Astrocyte (in vitro differentiated cells and primary cell): ENCODE measurements around the gene ZNF266. TPM values are rescaled to one million over a fixed set of nuclear protein-coding genes. Genes with fewer than 3 reads are reported as not detected.

Experiments
- DNase-seq: peaks from one replicate; pipeline ENCODE4 v3.0.0-alpha.2; 2010; ENCODE audit warnings: low read depth
- FAIRE-seq: peaks from 2 replicates; lab custom pipeline; 2011; peaks lifted over from hg19 to GRCh38; lab: Jason Lieb, UNC
- H2AFZ ChIP-seq: 2 replicates; pipeline ENCODE4 v1.6.0; 2012; ENCODE audit warnings: low read depth, low read length, inconsistent platforms
- H3K27ac ChIP-seq: 2 replicates; pipeline ENCODE4 v1.5.1; 2011; ENCODE audit warnings: low read depth, low read length, inconsistent platforms
- H3K27me3 ChIP-seq: 2 replicates; pipeline ENCODE4 v1.6.0; 2011; ENCODE audit warnings: low read length, inconsistent platforms; ENCODE audit not compliant: insufficient read depth
- H3K36me3 ChIP-seq: 2 replicates; pipeline ENCODE4 v1.5.1; 2011; ENCODE audit warnings: low read length, inconsistent platforms; ENCODE audit not compliant: insufficient read depth
- H3K4me1 ChIP-seq: 2 replicates; pipeline ENCODE4 v1.5.1; 2011; ENCODE audit warnings: low read length, inconsistent platforms; ENCODE audit not compliant: insufficient read depth
- H3K4me2 ChIP-seq: 2 replicates; pipeline ENCODE4 v1.6.0; 2012; ENCODE audit warnings: low read length, inconsistent platforms
- H3K4me3 ChIP-seq: 2 replicates; pipeline ENCODE4 v1.5.1; 2011; ENCODE audit warnings: low read depth, mild to moderate bottlenecking, low read length, inconsistent platforms; ENCODE audit not compliant: insufficient read depth
- H3K79me2 ChIP-seq: 2 replicates; pipeline ENCODE4 v1.6.0; 2012; ENCODE audit warnings: mild to moderate bottlenecking, low read length, inconsistent platforms; ENCODE audit not compliant: insufficient read depth
- H3K9ac ChIP-seq: 2 replicates; pipeline ENCODE4 v1.6.0; 2012; ENCODE audit warnings: mild to moderate bottlenecking, low read length, inconsistent platforms
- H3K9me3 ChIP-seq: 2 replicates; pipeline ENCODE4 v1.5.1; 2012; ENCODE audit warnings: low read depth, mild to moderate bottlenecking, low read length, inconsistent platforms; ENCODE audit not compliant: insufficient read depth
- H4K20me1 ChIP-seq: 2 replicates; pipeline ENCODE4 v1.6.0; 2012; ENCODE audit warnings: low read length, inconsistent platforms; ENCODE audit not compliant: insufficient read depth
- H3K27ac Mint-ChIP-seq: one replicate; pipeline ENCODE4 v1.8.0; 2021; ENCODE audit warnings: mild to moderate bottlenecking, mixed read lengths; ENCODE audit not compliant: unreplicated experiment
- H3K27me3 Mint-ChIP-seq: one replicate; pipeline ENCODE4 v1.8.0; 2021; ENCODE audit warnings: low read depth, mixed read lengths; ENCODE audit not compliant: unreplicated experiment
- H3K36me3 Mint-ChIP-seq: one replicate; pipeline ENCODE4 v1.8.0; 2021; ENCODE audit warnings: low read depth, mixed read lengths; ENCODE audit not compliant: unreplicated experiment
- H3K4me1 Mint-ChIP-seq: one replicate; pipeline ENCODE4 v1.8.0; 2021; ENCODE audit warnings: low read depth, mixed read lengths; ENCODE audit not compliant: unreplicated experiment
- H3K4me3 Mint-ChIP-seq: one replicate; pipeline ENCODE4 v1.8.0; 2021; ENCODE audit warnings: mild to moderate bottlenecking, moderate library complexity, mixed read lengths; ENCODE audit not compliant: unreplicated experiment
- H3K9me3 Mint-ChIP-seq: one replicate; pipeline ENCODE4 v1.8.0; 2021; ENCODE audit warnings: mild to moderate bottlenecking, mixed read lengths; ENCODE audit not compliant: unreplicated experiment
- CTCF ChIP-seq: IDR thresholded peaks from 2 replicates; pipeline ENCODE4 v1.5.1; 2011; ENCODE audit warnings: low read depth, mild to moderate bottlenecking, inconsistent platforms, low read length, moderate library complexity; ENCODE audit not compliant: insufficient read depth
- EZH2 ChIP-seq: IDR thresholded peaks from 2 replicates; pipeline ENCODE4 v1.6.1; 2012; ENCODE audit warnings: mild to moderate bottlenecking, low read length, inconsistent platforms; ENCODE audit not compliant: insufficient read depth
- total RNA-seq: library from RNA; stranded (reverse); gene quantifications from 2 replicates; pipeline ENCODE4 v1.2.1, GENCODE V29; 2021

ZNF266 gene
- total RNA-seq, 1 donor from 2014 or later, result 15.5 TPM

GRCh38 chr19:9456018-9456689 is 20.8 kb upstream of the ZNF266 start:
- no peak overlapping the region for H3K27ac ChIP-seq
- no peaks in the 10 kb centered on the region for H3K4me1 ChIP-seq
- no peaks in the 10 kb centered on the region for H4K20me1 ChIP-seq
- no peaks in the 10 kb centered on the region for H3K36me3 ChIP-seq
- no peak for FAIRE-seq
- H3K27me3 Mint-ChIP-seq, result no peaks in the 10 kb centered on the region
- no peak overlapping the region for H2AFZ ChIP-seq
- no peaks in the 10 kb centered on the region for H3K36me3 Mint-ChIP-seq
- no peak overlapping the region for H3K4me3 Mint-ChIP-seq
- no peak overlapping the region for H3K27ac Mint-ChIP-seq
- H3K9me3 Mint-ChIP-seq, result peaks cover 26% of the 10 kb centered on the region
- no peaks in the 10 kb centered on the region for H3K79me2 ChIP-seq
- TF ChIP-seq CTCF, result no peak
- no peak for TF ChIP-seq EZH2
- peaks cover 19% of the 10 kb centered on the region for H3K9me3 ChIP-seq
- no peaks in the 10 kb centered on the region for H3K27me3 ChIP-seq
- no peaks in the 10 kb centered on the region for H3K4me1 Mint-ChIP-seq
- H3K4me3 ChIP-seq, result no peak overlapping the region
- no peak overlapping the region for H3K4me2 ChIP-seq
- no peak for DNase-seq
- H3K9ac ChIP-seq, result no peak overlapping the region

- Mint-ChIP-seq H3K36me3 (no peaks in the 10 kb centered on the region), H3K27me3 (no peaks in the 10 kb centered on the region), H3K4me3 (no peak overlapping the region), H3K27ac (no peak overlapping the region), H3K9me3 (peaks cover 30% of the 10 kb centered on the region), H3K4me1 (no peaks in the 10 kb centered on the region)
- Histone ChIP-seq H3K27ac (no peak overlapping the region), H3K79me2 (no peaks in the 10 kb centered on the region), H3K9ac (no peak overlapping the region), H3K36me3 (no peaks in the 10 kb centered on the region), H3K27me3 (no peaks in the 10 kb centered on the region), H3K9me3 (peaks cover 13% of the 10 kb centered on the region), H4K20me1 (no peaks in the 10 kb centered on the region), H3K4me3 (no peak overlapping the region), H2AFZ (no peak overlapping the region), H3K4me2 (no peak overlapping the region), H3K4me1 (no peaks in the 10 kb centered on the region)
- no peak for TF ChIP-seq EZH2
- no peak for TF ChIP-seq CTCF
- DNase-seq (no peak), FAIRE-seq (no peak)
Observed at GRCh38 chr19:9453953-9454352, 18.6 kb upstream of the ZNF266 start.

DNA sequence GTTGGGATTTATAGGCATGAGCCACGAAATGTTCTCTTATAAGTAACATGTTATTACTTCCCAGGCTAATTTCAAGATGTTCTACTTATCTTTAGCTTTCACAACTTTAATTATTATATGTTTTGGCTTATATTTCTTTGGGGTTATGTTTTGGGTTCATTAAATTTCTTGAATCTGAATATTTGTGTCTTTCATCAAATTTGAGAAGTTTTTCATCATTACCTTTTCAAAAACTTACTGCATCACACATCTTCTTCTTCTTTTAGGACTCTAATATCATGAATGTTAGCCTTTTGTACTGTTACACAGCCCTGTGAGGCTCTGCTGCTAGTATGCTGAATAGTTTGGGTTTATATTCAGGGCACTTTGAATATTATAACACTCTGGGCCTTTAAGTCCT is 9.7 kb upstream of the ZNF266 start:
- H3K27me3 Mint-ChIP-seq, result no peaks in the 10 kb centered on the region
- peaks cover 16% of the 10 kb centered on the region for H3K9me3 ChIP-seq

More for the DNA sequence above, 9.7 kb upstream of the ZNF266 start:
- H3K4me1 Mint-ChIP-seq, result no peaks in the 10 kb centered on the region
- no peaks in the 10 kb centered on the region for H3K27me3 ChIP-seq
- TF ChIP-seq CTCF, result no peak
- no peak for TF ChIP-seq EZH2
- DNase-seq (no peak), FAIRE-seq (no peak)
- no peak overlapping the region for H2AFZ ChIP-seq
- H3K36me3 ChIP-seq, result no peaks in the 10 kb centered on the region
- no peak overlapping the region for H3K27ac Mint-ChIP-seq
- H4K20me1 ChIP-seq, result no peaks in the 10 kb centered on the region
- no peak overlapping the region for H3K4me2 ChIP-seq
- no peaks in the 10 kb centered on the region for H3K4me1 ChIP-seq
- H3K27ac ChIP-seq, result no peak overlapping the region
- peaks cover 34% of the 10 kb centered on the region for H3K9me3 Mint-ChIP-seq
- H3K36me3 Mint-ChIP-seq, result peaks cover under 1% of the 10 kb centered on the region
- H3K79me2 ChIP-seq, result no peaks in the 10 kb centered on the region
- no peak overlapping the region for H3K4me3 Mint-ChIP-seq
- no peak overlapping the region for H3K4me3 ChIP-seq
- no peak overlapping the region for H3K9ac ChIP-seq
